ENCODE data around the gene OTOA. TPM values are rescaled to one million over a fixed set of nuclear protein-coding genes. Genes with fewer than 3 reads are reported as not detected.

Gene OTOA
- total and polyA plus RNA-seq, 2 of the 8 experiments (the other 6 are each of a cell fraction or from before 2014, with no cell fraction given), result 0.06 to 0.32 TPM

GRCh38 chr16:21650521-21650920, 13.2 kb upstream of the OTOA start:
- H3K4ac ChIP-seq (replicated peaks; ENCODE audit: insufficient read length, low read depth, low read length), result no peak overlapping the region
- H2BK15ac ChIP-seq (ENCODE audit: low read length), result no peak overlapping the region
- no peak overlapping the region for H3K23ac ChIP-seq (ENCODE audit: insufficient read length)
- no peak overlapping the region for H2BK5ac ChIP-seq (ENCODE audit: low read depth, low read length)
- H3K36me3 ChIP-seq (ENCODE audit: control insufficient read depth in 2 of 4, insufficient read depth in 4 of 4, low read length in 3 of 4), result peaks cover 0 to 2% (median 0%) of the 10 kb centered on the region in 4 experiments; a peak in 3 of 8 replicates
- POLR2A ChIA-PET (ENCODE audit: partially characterized antibody), result no interaction called here
- no peaks in the 10 kb centered on the region for H3K9me3 ChIP-seq (ENCODE audit: insufficient read depth in 2 of 2, low read depth in 1 of 2, low read length in 1 of 2)
- no peak overlapping the region for H3K4me3 ChIP-seq (ENCODE audit: extremely low read depth in 1 of 4, insufficient read depth in 2 of 4, low read depth in 3 of 4, low read length in 4 of 4)
- no peaks in the 10 kb centered on the region for H3K4me1 ChIP-seq (replicated peaks in 1 of 4; ENCODE audit: control insufficient read depth in 3 of 4, insufficient read depth in 4 of 4, low read length in 3 of 4)
- no peak overlapping the region for H3K9ac ChIP-seq (replicated peaks in 1 of 4; ENCODE audit: extremely low read depth in 1 of 4, low read depth in 3 of 4, low read length in 3 of 4)
- H4K5ac ChIP-seq (ENCODE audit: insufficient read length, low read depth, low read length), result no peak overlapping the region
- no peak overlapping the region for H4K8ac ChIP-seq (ENCODE audit: extremely low read depth, insufficient read depth, low read length)
- no peak overlapping the region for H2BK20ac ChIP-seq (ENCODE audit: low read length)
- DNase-seq (ENCODE audit: low read depth in 1 of 2, low spot score in 2 of 2), result no peak
- no peak overlapping the region for H2BK120ac ChIP-seq (replicated peaks; ENCODE audit: low read depth, low read length)
- no peak for FAIRE-seq
- no peak overlapping the region for H2AFZ ChIP-seq (ENCODE audit: low read length)
- H2AK5ac ChIP-seq (ENCODE audit: low read depth, low read length), result no peak overlapping the region
- H4K91ac ChIP-seq (replicated peaks; ENCODE audit: insufficient read length, low read length), result no peak overlapping the region
- no peaks in the 10 kb centered on the region for H3K27me3 ChIP-seq (replicated peaks in 1 of 4; ENCODE audit: control insufficient read depth in 3 of 4, extremely low read depth in 1 of 4, insufficient read depth in 3 of 4, low read length in 3 of 4)
- no peak overlapping the region for H3K27ac ChIP-seq (ENCODE audit: low read depth, low read length)
- CTCF ChIA-PET (ENCODE audit: partially characterized antibody), result interaction anchor here (0.6 to 1.2 kb wide), 5 partner anchors 8 to 55 kb away, joined by 3 to 5 read pairs (median 4); no protein-coding TSS in a partner anchor
- no peak overlapping the region for H3K56ac ChIP-seq (replicated peaks; ENCODE audit: insufficient read length, low read depth, low read length)
- WGBS, 2 experiments (ENCODE audit: extremely low coverage in 1 of 2, insufficient coverage in 1 of 2, insufficient read length in 1 of 2, insufficient replicate concordance in 2 of 2, low coverage in 1 of 2, low lambda C conversion rate in 2 of 2, missing lambda C conversion rate in 1 of 2), result 100% methylated on average over 1 of the region's 1 CpG; no CpG with 5 or more reads in 1 of the 2 experiments
- no peak overlapping the region for H2BK12ac ChIP-seq (ENCODE audit: low read depth, low read length)
- no peaks in the 10 kb centered on the region for H3K23me2 ChIP-seq (ENCODE audit: low read depth, low read length)
- no peak overlapping the region for H3K18ac ChIP-seq (ENCODE audit: extremely low read depth, low read length)
- H3K79me2 ChIP-seq (ENCODE audit: control insufficient read depth in 1 of 2, insufficient read depth in 2 of 2, low read length in 2 of 2), result peaks cover 0 to 8% of the 10 kb centered on the region in 2 experiments; a peak in 1 of 4 replicates
- no peak overlapping the region for H3K14ac ChIP-seq (ENCODE audit: insufficient read length)
- no peak for TF ChIP-seq CTBP2 (IDR thresholded peaks at IDR 0.05; ENCODE audit: borderline replicate concordance, insufficient read depth, insufficient read length, low read length)
- TF ChIP-seq CBX8 (IDR thresholded peaks at IDR 0.05; ENCODE audit: borderline replicate concordance, low read depth, low read length), result no peak
- no peak for TF ChIP-seq CEBPB (IDR thresholded peaks at IDR 0.05; ENCODE audit: low read depth, low read length)
- TF ChIP-seq GABPA (IDR thresholded peaks at IDR 0.05; ENCODE audit: borderline replicate concordance, insufficient read depth, low read length), result no peak
- no peak for TF ChIP-seq FOSL1 (IDR thresholded peaks at IDR 0.05; ENCODE audit: insufficient read depth, low read depth, low read length)
- no peak overlapping the region for H3K4me2 ChIP-seq (ENCODE audit: insufficient read depth in 1 of 2, low read depth in 2 of 2, low read length in 2 of 2)
- H4K20me1 ChIP-seq (replicated peaks in 1 of 2; ENCODE audit: control insufficient read depth in 1 of 2, insufficient read depth in 2 of 2, low read length in 2 of 2), result peaks cover 0 to 3% of the 10 kb centered on the region in 2 experiments
- H3K79me1 ChIP-seq (ENCODE audit: low read depth, low read length), result no peaks in the 10 kb centered on the region; the same call in 1 of the 2 replicates

All from H1 (cell line).